ENCODE results near the gene SLC6A6.

Gene SLC6A6

GRCh38 chr3:14464521-14464920 lies 62.1 kb downstream of the SLC6A6 start:
- Histone ChIP-seq H3K9me3 (ENCODE audit: control insufficient read depth in 2 of 2, low read length in 2 of 2) (no peaks in the 10 kb centered on the region), H3K27ac (ENCODE audit: low read depth in 2 of 2, low read length in 2 of 2) (no peak overlapping the region), H3K27me3 (ENCODE audit: control insufficient read depth in 2 of 2, insufficient read depth in 2 of 2, low read length in 2 of 2) (no peaks in the 10 kb centered on the region), H3K4me3 (ENCODE audit: low read length in 2 of 2) (no peak overlapping the region), H3K36me3 (ENCODE audit: control insufficient read depth in 2 of 2, insufficient read depth in 2 of 2, low read length in 2 of 2) (peaks cover 0 to 12% of the 10 kb centered on the region in 2 donors), H3K4me1 (ENCODE audit: control insufficient read depth in 2 of 2, insufficient read depth in 2 of 2, low read length in 2 of 2) (peaks cover 0 to 4% of the 10 kb centered on the region in 2 donors), H3K9ac (ENCODE audit: low read depth in 1 of 2, low read length in 2 of 2) (no peak overlapping the region)

GRCh38 chr3:14465425-14465824 lies 63.0 kb downstream of the SLC6A6 start:
- Histone ChIP-seq H3K4me3 (ENCODE audit: low read length in 2 of 2) (no peak overlapping the region), H3K9me3 (ENCODE audit: control insufficient read depth in 2 of 2, low read length in 2 of 2) (no peaks in the 10 kb centered on the region), H3K4me1 (ENCODE audit: control insufficient read depth in 2 of 2, insufficient read depth in 2 of 2, low read length in 2 of 2) (peaks cover 0 to 4% of the 10 kb centered on the region in 2 donors), H3K27ac (ENCODE audit: low read depth in 2 of 2, low read length in 2 of 2) (no peak overlapping the region), H3K27me3 (ENCODE audit: control insufficient read depth in 2 of 2, insufficient read depth in 2 of 2, low read length in 2 of 2) (no peaks in the 10 kb centered on the region), H3K9ac (ENCODE audit: low read depth in 1 of 2, low read length in 2 of 2) (no peak overlapping the region), H3K36me3 (ENCODE audit: control insufficient read depth in 2 of 2, insufficient read depth in 2 of 2, low read length in 2 of 2) (peaks cover 0 to 12% of the 10 kb centered on the region in 2 donors)

GRCh38 chr3:14466179-14466903 lies 63.9 kb downstream of the SLC6A6 start:
- Histone ChIP-seq H3K27ac (ENCODE audit: low read depth in 2 of 2, low read length in 2 of 2) (no peak overlapping the region), H3K9ac (ENCODE audit: low read depth in 1 of 2, low read length in 2 of 2) (no peak overlapping the region), H3K4me3 (ENCODE audit: low read length in 2 of 2) (no peak overlapping the region), H3K36me3 (ENCODE audit: control insufficient read depth in 2 of 2, insufficient read depth in 2 of 2, low read length in 2 of 2) (peaks cover 0 to 12% of the 10 kb centered on the region in 2 donors), H3K4me1 (ENCODE audit: control insufficient read depth in 2 of 2, insufficient read depth in 2 of 2, low read length in 2 of 2) (no peaks in the 10 kb centered on the region), H3K27me3 (ENCODE audit: control insufficient read depth in 2 of 2, insufficient read depth in 2 of 2, low read length in 2 of 2) (no peaks in the 10 kb centered on the region), H3K9me3 (ENCODE audit: control insufficient read depth in 2 of 2, low read length in 2 of 2) (no peaks in the 10 kb centered on the region)

- H3K9ac ChIP-seq (ENCODE audit: low read depth in 1 of 2, low read length in 2 of 2): no peak overlapping the region
- no peaks in the 10 kb centered on the region for H3K9me3 ChIP-seq (ENCODE audit: control insufficient read depth in 2 of 2, low read length in 2 of 2)
- peaks cover 0 to 8% of the 10 kb centered on the region in 2 donors for H3K36me3 ChIP-seq (ENCODE audit: control insufficient read depth in 2 of 2, insufficient read depth in 2 of 2, low read length in 2 of 2)
- no peak overlapping the region for H3K27ac ChIP-seq (ENCODE audit: low read depth in 2 of 2, low read length in 2 of 2)
- H3K4me1 ChIP-seq (ENCODE audit: control insufficient read depth in 2 of 2, insufficient read depth in 2 of 2, low read length in 2 of 2): no peaks in the 10 kb centered on the region
- no peaks in the 10 kb centered on the region for H3K27me3 ChIP-seq (ENCODE audit: control insufficient read depth in 2 of 2, insufficient read depth in 2 of 2, low read length in 2 of 2)
- no peak overlapping the region for H3K4me3 ChIP-seq (ENCODE audit: low read length in 2 of 2)
Observed at GRCh38 chr3:14467814-14468620, 65.6 kb downstream of the SLC6A6 start.

GRCh38 chr3:14468621-14468981 lies 66.2 kb downstream of the SLC6A6 start:
- Histone ChIP-seq H3K27me3 (ENCODE audit: control insufficient read depth in 2 of 2, insufficient read depth in 2 of 2, low read length in 2 of 2) (no peaks in the 10 kb centered on the region), H3K4me3 (ENCODE audit: low read length in 2 of 2) (no peak overlapping the region), H3K27ac (ENCODE audit: low read depth in 2 of 2, low read length in 2 of 2) (no peak overlapping the region), H3K4me1 (ENCODE audit: control insufficient read depth in 2 of 2, insufficient read depth in 2 of 2, low read length in 2 of 2) (no peaks in the 10 kb centered on the region), H3K36me3 (ENCODE audit: control insufficient read depth in 2 of 2, insufficient read depth in 2 of 2, low read length in 2 of 2) (peaks cover 0 to 8% of the 10 kb centered on the region in 2 donors), H3K9me3 (ENCODE audit: control insufficient read depth in 2 of 2, low read length in 2 of 2) (no peaks in the 10 kb centered on the region), H3K9ac (ENCODE audit: low read depth in 1 of 2, low read length in 2 of 2) (no peak overlapping the region)

- H3K4me1 ChIP-seq (ENCODE audit: control insufficient read depth in 2 of 2, insufficient read depth in 2 of 2, low read length in 2 of 2): no peaks in the 10 kb centered on the region
- H3K9me3 ChIP-seq (ENCODE audit: control insufficient read depth in 2 of 2, low read length in 2 of 2): no peaks in the 10 kb centered on the region
- H3K36me3 ChIP-seq (ENCODE audit: control insufficient read depth in 2 of 2, insufficient read depth in 2 of 2, low read length in 2 of 2): peaks cover 0 to 2% of the 10 kb centered on the region in 2 donors
Observed at GRCh38 chr3:14470461-14470860, 68.1 kb downstream of the SLC6A6 start.

GRCh38 chr3:14471016-14471415 lies 68.6 kb downstream of the SLC6A6 start:
- peaks cover 0 to 2% of the 10 kb centered on the region in 2 donors for H3K36me3 ChIP-seq (ENCODE audit: control insufficient read depth in 2 of 2, insufficient read depth in 2 of 2, low read length in 2 of 2)
- no peak overlapping the region for H3K4me3 ChIP-seq (ENCODE audit: low read length in 2 of 2)
- H3K27ac ChIP-seq (ENCODE audit: low read depth in 2 of 2, low read length in 2 of 2): no peak overlapping the region

More at GRCh38 chr3:14470461-14470860, 68.1 kb downstream of the SLC6A6 start:
- H3K27me3 ChIP-seq (ENCODE audit: control insufficient read depth in 2 of 2, insufficient read depth in 2 of 2, low read length in 2 of 2): no peaks in the 10 kb centered on the region
- H3K4me3 ChIP-seq (ENCODE audit: low read length in 2 of 2): no peak overlapping the region
- H3K9ac ChIP-seq (ENCODE audit: low read depth in 1 of 2, low read length in 2 of 2): no peak overlapping the region
- H3K27ac ChIP-seq (ENCODE audit: low read depth in 2 of 2, low read length in 2 of 2): no peak overlapping the region

GRCh38 chr3:14471690-14472089 lies 69.3 kb downstream of the SLC6A6 start:
- no peaks in the 10 kb centered on the region for H3K27me3 ChIP-seq (ENCODE audit: control insufficient read depth in 2 of 2, insufficient read depth in 2 of 2, low read length in 2 of 2)
- no peaks in the 10 kb centered on the region for H3K9me3 ChIP-seq (ENCODE audit: control insufficient read depth in 2 of 2, low read length in 2 of 2)
- no peak overlapping the region for H3K27ac ChIP-seq (ENCODE audit: low read depth in 2 of 2, low read length in 2 of 2)
- H3K4me1 ChIP-seq (ENCODE audit: control insufficient read depth in 2 of 2, insufficient read depth in 2 of 2, low read length in 2 of 2): no peaks in the 10 kb centered on the region
- no peak overlapping the region for H3K9ac ChIP-seq (ENCODE audit: low read depth in 1 of 2, low read length in 2 of 2)
- H3K4me3 ChIP-seq (ENCODE audit: low read length in 2 of 2): no peak overlapping the region
- peaks cover 0 to 6% of the 10 kb centered on the region in 2 donors for H3K36me3 ChIP-seq (ENCODE audit: control insufficient read depth in 2 of 2, insufficient read depth in 2 of 2, low read length in 2 of 2)

More at GRCh38 chr3:14471016-14471415, 68.6 kb downstream of the SLC6A6 start:
- no peaks in the 10 kb centered on the region for H3K27me3 ChIP-seq (ENCODE audit: control insufficient read depth in 2 of 2, insufficient read depth in 2 of 2, low read length in 2 of 2)
- H3K9me3 ChIP-seq (ENCODE audit: control insufficient read depth in 2 of 2, low read length in 2 of 2): no peaks in the 10 kb centered on the region
- H3K4me1 ChIP-seq (ENCODE audit: control insufficient read depth in 2 of 2, insufficient read depth in 2 of 2, low read length in 2 of 2): no peaks in the 10 kb centered on the region
- H3K9ac ChIP-seq (ENCODE audit: low read depth in 1 of 2, low read length in 2 of 2): no peak overlapping the region

- peak overlapping the region; percentile 20 to 51 for H3K27ac ChIP-seq (ENCODE audit: low read depth in 2 of 2, low read length in 2 of 2)
- H3K36me3 ChIP-seq (ENCODE audit: control insufficient read depth in 2 of 2, insufficient read depth in 2 of 2, low read length in 2 of 2): peaks cover 0 to 16% of the 10 kb centered on the region in 2 donors
Observed at GRCh38 chr3:14472471-14473351, 70.3 kb downstream of the SLC6A6 start.

More at GRCh38 chr3:14472471-14473351, 70.3 kb downstream of the SLC6A6 start:
- no peak overlapping the region for H3K4me3 ChIP-seq (ENCODE audit: low read length in 2 of 2)
- H3K9me3 ChIP-seq (ENCODE audit: control insufficient read depth in 2 of 2, low read length in 2 of 2): no peaks in the 10 kb centered on the region
- no peaks in the 10 kb centered on the region for H3K4me1 ChIP-seq (ENCODE audit: control insufficient read depth in 2 of 2, insufficient read depth in 2 of 2, low read length in 2 of 2)
- no peaks in the 10 kb centered on the region for H3K27me3 ChIP-seq (ENCODE audit: control insufficient read depth in 2 of 2, insufficient read depth in 2 of 2, low read length in 2 of 2)
- H3K9ac ChIP-seq (ENCODE audit: low read depth in 1 of 2, low read length in 2 of 2): no peak overlapping the region
